Fibroblast of lung (primary cell): ENCODE data around the gene AKAP7. TPM values are rescaled to one million over a fixed set of nuclear protein-coding genes. Genes with fewer than 3 reads are reported as not detected.

Experiments
- DNase-seq, 2 donors: peaks; one replicate each; pipeline versions ENCODE4 v3.0.0 to v3.0.0-alpha.2; 2010; ENCODE audit warnings: low read depth in 2 of 2
- H2AFZ ChIP-seq: 2 replicates; pipeline ENCODE4 v1.5.1; 2012; ENCODE audit warnings: low read length, control low read depth, inconsistent platforms
- H3K27ac ChIP-seq: 2 replicates; pipeline ENCODE4 v1.5.1; 2011; ENCODE audit warnings: low read length, control low read depth; ENCODE audit not compliant: insufficient read depth
- H3K27me3 ChIP-seq: 2 replicates; pipeline ENCODE4 v1.5.1; 2011; ENCODE audit warnings: mild to moderate bottlenecking, low read length; ENCODE audit not compliant: control insufficient read depth, insufficient read depth
- H3K36me3 ChIP-seq: 2 replicates; pipeline ENCODE4 v1.5.1; 2011; ENCODE audit warnings: low read length; ENCODE audit not compliant: control insufficient read depth, insufficient read depth
- H3K4me1 ChIP-seq: 2 replicates; pipeline ENCODE4 v1.5.1; 2011; ENCODE audit warnings: low read length; ENCODE audit not compliant: control insufficient read depth, insufficient read depth; ENCODE audit errors: extremely low read depth
- H3K4me2 ChIP-seq: 2 replicates; pipeline ENCODE4 v1.5.1; 2011; ENCODE audit warnings: low read length, control low read depth; ENCODE audit not compliant: insufficient read depth; ENCODE audit errors: extremely low read depth
- H3K4me3 ChIP-seq, 4 experiments: fragments of 200-600 bp in 1 of 4; sonication (generic) in 1 of 4; replicated peaks in 1 of 4; 2 replicates each; pipeline ENCODE4 v1.5.1; 2011 to 2016; ENCODE audit warnings: low read length in 4 of 4, low read depth in 3 of 4, mild to moderate bottlenecking in 3 of 4, control low read depth in 2 of 4, inconsistent platforms in 1 of 4, mixed read lengths in 1 of 4; ENCODE audit not compliant: insufficient read depth in 1 of 4; ENCODE audit errors: control extremely low read depth in 1 of 4
- H3K79me2 ChIP-seq: 2 replicates; pipeline ENCODE4 v1.5.1; 2012; ENCODE audit warnings: mild to moderate bottlenecking, low read length, inconsistent platforms; ENCODE audit not compliant: control insufficient read depth, insufficient read depth
- H3K9ac ChIP-seq: 2 replicates; pipeline ENCODE4 v1.5.1; 2011; ENCODE audit warnings: mild to moderate bottlenecking, low read length, control low read depth; ENCODE audit not compliant: insufficient read depth
- H3K9me3 ChIP-seq: 2 replicates; pipeline ENCODE4 v1.5.1; 2012; ENCODE audit warnings: low read depth, low read length; ENCODE audit not compliant: control insufficient read depth, insufficient read depth
- H4K20me1 ChIP-seq: 2 replicates; pipeline ENCODE4 v1.5.1; 2011; ENCODE audit warnings: low read length; ENCODE audit not compliant: control insufficient read depth, insufficient read depth; ENCODE audit errors: extremely low read depth
- EZH2 ChIP-seq: IDR thresholded peaks from 2 replicates; pipeline ENCODE4 v1.5.1; 2012; ENCODE audit warnings: low read length, control low read depth, mild to moderate bottlenecking; ENCODE audit errors: missing control alignments
- polyA plus RNA-seq, 2 donors: library from polyadenylated mRNA; depleted of rRNA in 1 of 2; stranded (reverse) in 1 of 2; unstranded in 1 of 2; fragments of >200 nt; gene quantifications; 2 replicates each; pipeline ENCODE4 v1.2.1, GENCODE V29; 2011 to 2012; ENCODE audit warnings: missing spikeins in 1 of 2
- total RNA-seq: library from RNA; depleted of rRNA; stranded (reverse); fragments of >200 nt; gene quantifications from 2 replicates; pipeline ENCODE4 v1.2.1, GENCODE V29; 2014
- TF ChIP-seq, protein P1 (sequence below), 2 donors: IDR thresholded peaks in 1 of 2; conservative IDR thresholded peaks in 1 of 2; 1 replicate in 1 of 2; 2 replicates in 1 of 2; pipeline ENCODE4 v1.5.1; 2011 to 2012; ENCODE audit warnings: low read length in 2 of 2, control low read depth in 1 of 2, inconsistent platforms in 1 of 2, low read depth in 1 of 2, mild to moderate bottlenecking in 1 of 2

AKAP7 gene
- total and polyA plus RNA-seq, 2 donors (not counting 1 experiment from before 2014, with no cell fraction given), result 3.1 to 5.8 TPM

- no peaks in the 10 kb centered on the region for H3K36me3 ChIP-seq
- H3K27me3 ChIP-seq, result no peaks in the 10 kb centered on the region
- H3K9ac ChIP-seq, result no peak overlapping the region
- no peaks in the 10 kb centered on the region for H3K4me1 ChIP-seq
- no peak for DNase-seq
- H4K20me1 ChIP-seq, result no peaks in the 10 kb centered on the region
- no peaks in the 10 kb centered on the region for H3K79me2 ChIP-seq
- no peak overlapping the region for H2AFZ ChIP-seq
- no peaks in the 10 kb centered on the region for H3K9me3 ChIP-seq
- no peak overlapping the region for H3K4me3 ChIP-seq
- H3K27ac ChIP-seq, result no peak overlapping the region
- TF ChIP-seq EZH2, result no peak
- TF ChIP-seq, protein P1, sequence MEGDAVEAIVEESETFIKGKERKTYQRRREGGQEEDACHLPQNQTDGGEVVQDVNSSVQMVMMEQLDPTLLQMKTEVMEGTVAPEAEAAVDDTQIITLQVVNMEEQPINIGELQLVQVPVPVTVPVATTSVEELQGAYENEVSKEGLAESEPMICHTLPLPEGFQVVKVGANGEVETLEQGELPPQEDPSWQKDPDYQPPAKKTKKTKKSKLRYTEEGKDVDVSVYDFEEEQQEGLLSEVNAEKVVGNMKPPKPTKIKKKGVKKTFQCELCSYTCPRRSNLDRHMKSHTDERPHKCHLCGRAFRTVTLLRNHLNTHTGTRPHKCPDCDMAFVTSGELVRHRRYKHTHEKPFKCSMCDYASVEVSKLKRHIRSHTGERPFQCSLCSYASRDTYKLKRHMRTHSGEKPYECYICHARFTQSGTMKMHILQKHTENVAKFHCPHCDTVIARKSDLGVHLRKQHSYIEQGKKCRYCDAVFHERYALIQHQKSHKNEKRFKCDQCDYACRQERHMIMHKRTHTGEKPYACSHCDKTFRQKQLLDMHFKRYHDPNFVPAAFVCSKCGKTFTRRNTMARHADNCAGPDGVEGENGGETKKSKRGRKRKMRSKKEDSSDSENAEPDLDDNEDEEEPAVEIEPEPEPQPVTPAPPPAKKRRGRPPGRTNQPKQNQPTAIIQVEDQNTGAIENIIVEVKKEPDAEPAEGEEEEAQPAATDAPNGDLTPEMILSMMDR (conservative IDR thresholded peaks at IDR 0.05 in 1 of 2, IDR thresholded peaks at IDR 0.05 in 1 of 2; ENCODE audit: low read depth in 1 of 2, low read length in 2 of 2), result no peak
- H3K4me2 ChIP-seq, result no peak overlapping the region
Observed at GRCh38 chr6:131103901-131104300, 31.4 kb upstream of the AKAP7 start.

GRCh38 chr6:131107151-131107550 is 28.1 kb upstream of the AKAP7 start:
- Histone ChIP-seq H3K9ac (no peak overlapping the region), H3K4me2 (no peak overlapping the region), H3K36me3 (no peaks in the 10 kb centered on the region), H3K9me3 (no peaks in the 10 kb centered on the region), H3K79me2 (no peaks in the 10 kb centered on the region), H3K27ac (no peak overlapping the region), H2AFZ (no peak overlapping the region), H3K27me3 (no peaks in the 10 kb centered on the region), H3K4me1 (no peaks in the 10 kb centered on the region), H4K20me1 (no peaks in the 10 kb centered on the region), H3K4me3 (no peak overlapping the region)
- TF ChIP-seq, protein P1 (conservative IDR thresholded peaks at IDR 0.05 in 1 of 2, IDR thresholded peaks at IDR 0.05 in 1 of 2; ENCODE audit: low read depth in 1 of 2, low read length in 2 of 2), result no peak
- TF ChIP-seq EZH2, result no peak
- DNase-seq, result peak; percentile 84 to 96

DNA sequence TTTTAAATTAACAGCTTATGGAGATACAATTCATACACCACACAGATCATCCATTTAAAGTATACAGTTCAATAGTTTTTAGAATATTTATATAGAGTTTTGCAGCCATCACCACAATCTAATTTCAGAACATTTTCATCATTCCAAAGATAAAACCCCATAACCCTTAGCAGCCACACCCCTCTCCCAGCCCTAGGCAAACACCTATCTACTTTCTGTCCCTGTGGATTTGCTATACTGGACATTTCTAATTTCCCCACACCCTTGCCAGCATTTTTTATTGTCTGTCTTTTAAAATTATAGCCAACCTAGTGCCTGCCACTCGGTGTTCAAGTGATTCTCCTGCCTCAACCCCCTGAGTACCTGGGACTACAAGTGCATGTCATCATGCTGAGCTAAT is 23.0 kb upstream of the AKAP7 start:
- Histone ChIP-seq H3K27ac (no peak overlapping the region), H3K79me2 (no peaks in the 10 kb centered on the region), H3K27me3 (no peaks in the 10 kb centered on the region), H3K9me3 (no peaks in the 10 kb centered on the region), H3K4me3 (no peak overlapping the region), H3K4me2 (no peak overlapping the region), H2AFZ (no peak overlapping the region), H3K4me1 (peaks cover 2% of the 10 kb centered on the region), H3K9ac (no peak overlapping the region), H3K36me3 (no peaks in the 10 kb centered on the region), H4K20me1 (no peaks in the 10 kb centered on the region)
- no peak for DNase-seq
- no peak for TF ChIP-seq EZH2
- TF ChIP-seq, protein P1 (conservative IDR thresholded peaks at IDR 0.05 in 1 of 2, IDR thresholded peaks at IDR 0.05 in 1 of 2; ENCODE audit: low read depth in 1 of 2, low read length in 2 of 2), result no peak
